OCI-LY1 (cell line): ENCODE results near the gene SDK1.

ENCODE experiments used
- H2AFZ ChIP-seq: fragments of 200-600 bp; sonication (generic), shearing (Covaris generic); 2 replicates; pipeline ENCODE4 v1.6.0; 2014; ENCODE audit warnings: antibody characterized with exemption, mild to moderate bottlenecking, low read length
- H3F3A ChIP-seq: fragments of 200-600 bp; sonication (generic), shearing (Covaris generic); 2 replicates; pipeline ENCODE4 v1.6.0; 2014; ENCODE audit warnings: mild to moderate bottlenecking, antibody characterized with exemption, low read length, moderate library complexity; ENCODE audit not compliant: insufficient read depth
- H3K27ac ChIP-seq: fragments of 200-600 bp; sonication (generic); 2 replicates; pipeline ENCODE4 v1.5.1; 2014; ENCODE audit warnings: low read length, mixed run types, mild to moderate bottlenecking, low read depth; ENCODE audit not compliant: poor library complexity, severe bottlenecking
- H3K27me3 ChIP-seq: fragments of 200-600 bp; sonication (generic); 2 replicates; pipeline ENCODE4 v1.6.0; 2014; ENCODE audit warnings: antibody characterized with exemption, mild to moderate bottlenecking, low read length, moderate library complexity; ENCODE audit not compliant: insufficient read depth
- H3K36me3 ChIP-seq: fragments of 200-600 bp; sonication (generic); 2 replicates; pipeline ENCODE4 v1.6.1; 2014; ENCODE audit warnings: mild to moderate bottlenecking, antibody characterized with exemption, low read length, moderate library complexity, mixed read lengths; ENCODE audit not compliant: insufficient read depth
- H3K4me1 ChIP-seq: fragments of 200-600 bp; sonication (generic); 2 replicates; pipeline ENCODE4 v1.5.1; 2014; ENCODE audit warnings: mild to moderate bottlenecking, low read length, moderate library complexity; ENCODE audit not compliant: insufficient read depth, severe bottlenecking
- H3K4me2 ChIP-seq: fragments of 200-600 bp; sonication (generic), shearing (Covaris generic); 2 replicates; pipeline ENCODE4 v1.6.1; 2014; ENCODE audit warnings: low read length
- H3K4me3 ChIP-seq: fragments of 200-600 bp; sonication (generic); 2 replicates; pipeline ENCODE4 v1.5.1; 2014; ENCODE audit warnings: low read length, low read depth, mild to moderate bottlenecking, mixed read lengths; ENCODE audit not compliant: poor library complexity, severe bottlenecking
- H3K79me2 ChIP-seq: fragments of 200-600 bp; shearing (Covaris generic); 2 replicates; pipeline ENCODE4 v1.6.1; 2016; ENCODE audit warnings: mixed run types, low read length, mixed read lengths; ENCODE audit not compliant: insufficient read depth
- H3K9ac ChIP-seq: fragments of 200-600 bp; sonication (generic), shearing (Covaris generic); 2 replicates; pipeline ENCODE4 v1.6.1; 2014; ENCODE audit warnings: mild to moderate bottlenecking, low read length, mixed read lengths
- H3K9me2 ChIP-seq: fragments of 200-600 bp; sonication (generic), shearing (Covaris generic); 2 replicates; pipeline ENCODE4 v1.6.1; 2014; ENCODE audit warnings: low read depth, mild to moderate bottlenecking, low read length, mixed read lengths
- H3K9me3 ChIP-seq: fragments of 200-600 bp; shearing (Covaris generic); 2 replicates; pipeline ENCODE4 v1.6.1; 2014; ENCODE audit warnings: low read length, mixed read lengths
- H4K20me1 ChIP-seq: fragments of 200-600 bp; sonication (generic), shearing (Covaris generic); 2 replicates; pipeline ENCODE4 v1.6.0; 2016; ENCODE audit warnings: mild to moderate bottlenecking, low read length; ENCODE audit not compliant: insufficient read depth
- CTCF ChIP-seq: fragments of 200-600 bp; sonication (generic), shearing (Covaris generic); IDR thresholded peaks from 2 replicates; pipeline ENCODE4 v1.5.1; 2017; ENCODE audit warnings: mild to moderate bottlenecking, antibody characterized with exemption, low read length, moderate library complexity, mixed read lengths
- EZH2 ChIP-seq: fragments of 200-600 bp; sonication (generic), shearing (Covaris generic); IDR thresholded peaks from 2 replicates; pipeline ENCODE4 v1.8.0; 2017; ENCODE audit warnings: borderline replicate concordance, mixed run types, mild to moderate bottlenecking, antibody characterized with exemption, low read length, moderate library complexity, mixed read lengths

Gene SDK1

DNA sequence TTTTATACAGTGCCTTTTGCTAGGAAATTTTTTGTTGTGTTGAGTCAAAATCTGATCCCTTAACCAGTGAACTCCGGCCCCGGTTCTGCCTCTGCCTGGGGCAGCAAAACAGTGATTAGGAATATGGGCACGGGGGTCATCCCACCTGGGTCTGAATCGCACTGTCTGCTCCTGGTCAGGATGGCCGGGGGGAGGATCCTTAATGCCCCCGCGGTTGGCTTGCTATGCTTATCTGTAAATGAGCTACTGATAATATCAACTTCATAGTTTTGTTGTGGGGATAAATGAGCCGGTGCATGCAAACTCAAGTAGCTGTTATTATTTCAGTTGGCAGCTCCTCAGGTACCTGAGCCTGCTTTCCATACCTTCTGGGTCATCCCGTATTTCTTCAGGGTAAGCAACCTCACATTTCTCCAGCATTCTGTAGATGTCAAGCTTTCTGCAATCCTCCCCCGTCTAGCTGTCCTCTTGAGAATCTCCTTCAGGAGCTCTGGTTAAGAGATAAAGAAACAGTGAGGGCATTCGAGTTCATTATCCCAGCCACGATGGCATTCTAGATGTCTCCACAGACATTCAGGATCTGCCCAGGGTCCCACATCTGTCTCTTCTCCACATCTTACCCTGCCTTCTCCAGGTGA lies 592.2 kb downstream of the SDK1 start:
- H3K79me2 ChIP-seq: no peaks in the 10 kb centered on the region
- H3K27me3 ChIP-seq: no peaks in the 10 kb centered on the region
- H3K9ac ChIP-seq: no peak overlapping the region
- no peaks in the 10 kb centered on the region for H3K36me3 ChIP-seq
- H3K4me3 ChIP-seq: no peak overlapping the region
- TF ChIP-seq EZH2 (no peak), CTCF (no peak)
- no peaks in the 10 kb centered on the region for H3K9me2 ChIP-seq
- no peaks in the 10 kb centered on the region for H3K9me3 ChIP-seq
- no peaks in the 10 kb centered on the region for H4K20me1 ChIP-seq
- no peaks in the 10 kb centered on the region for H3F3A ChIP-seq
- H3K4me1 ChIP-seq: no peaks in the 10 kb centered on the region
- H3K27ac ChIP-seq: no peak overlapping the region
- no peak overlapping the region for H2AFZ ChIP-seq
- no peak overlapping the region for H3K4me2 ChIP-seq

- Histone ChIP-seq H3K9me3 (no peaks in the 10 kb centered on the region), H3K27ac (no peak overlapping the region), H3F3A (no peaks in the 10 kb centered on the region), H3K9ac (no peak overlapping the region), H4K20me1 (no peaks in the 10 kb centered on the region), H2AFZ (no peak overlapping the region), H3K9me2 (no peaks in the 10 kb centered on the region), H3K27me3 (no peaks in the 10 kb centered on the region), H3K4me2 (no peak overlapping the region), H3K79me2 (no peaks in the 10 kb centered on the region), H3K36me3 (no peaks in the 10 kb centered on the region), H3K4me1 (no peaks in the 10 kb centered on the region), H3K4me3 (no peak overlapping the region)
- TF ChIP-seq EZH2: no peak
- TF ChIP-seq CTCF: no peak
Measured at GRCh38 chr7:3893789-3894153, 592.7 kb downstream of the SDK1 start.

DNA sequence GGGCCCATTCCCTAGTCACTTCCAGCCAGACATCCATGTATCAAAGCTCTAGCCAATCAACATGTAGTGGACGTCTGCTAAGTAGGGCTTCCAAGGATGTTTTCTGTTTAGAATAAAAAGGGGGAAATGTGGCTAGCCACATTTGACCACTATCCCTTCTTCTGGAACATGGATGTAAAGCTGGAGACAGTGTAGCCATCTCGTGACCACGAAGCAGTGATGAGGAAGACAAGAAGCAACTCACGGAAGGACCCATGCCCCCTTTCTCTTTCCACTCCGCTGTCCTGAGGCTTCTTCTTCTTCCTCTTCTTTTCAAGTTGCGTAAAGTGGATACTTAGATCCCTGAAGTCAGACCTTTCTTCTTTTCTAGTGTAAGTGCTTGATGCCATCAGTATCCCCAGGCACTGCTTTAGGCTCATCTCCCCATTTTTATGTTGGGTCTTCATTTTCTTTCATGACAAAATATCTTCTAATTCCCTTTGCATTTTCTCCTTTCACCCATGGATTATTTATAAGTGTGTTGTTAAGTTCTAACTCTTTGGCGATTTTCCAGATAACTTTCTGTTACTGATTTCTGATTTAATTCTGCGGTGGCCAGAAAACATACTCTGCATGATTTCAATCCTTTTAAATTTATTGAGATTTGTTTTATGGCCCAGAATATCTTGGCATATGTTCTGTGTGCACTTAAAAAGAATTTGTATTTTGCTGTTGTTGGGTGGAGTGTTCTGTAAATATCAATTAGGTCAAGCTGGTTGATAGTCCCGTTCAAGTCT lies 594.5 kb downstream of the SDK1 start:
- no peaks in the 10 kb centered on the region for H4K20me1 ChIP-seq
- H3K36me3 ChIP-seq: no peaks in the 10 kb centered on the region
- TF ChIP-seq CTCF: no peak
- no peak for TF ChIP-seq EZH2
- no peaks in the 10 kb centered on the region for H3K27me3 ChIP-seq
- no peaks in the 10 kb centered on the region for H3K79me2 ChIP-seq
- no peak overlapping the region for H2AFZ ChIP-seq
- no peaks in the 10 kb centered on the region for H3F3A ChIP-seq
- no peaks in the 10 kb centered on the region for H3K4me1 ChIP-seq
- no peak overlapping the region for H3K27ac ChIP-seq
- no peaks in the 10 kb centered on the region for H3K9me2 ChIP-seq
- no peak overlapping the region for H3K9ac ChIP-seq
- H3K9me3 ChIP-seq: no peaks in the 10 kb centered on the region
- H3K4me3 ChIP-seq: no peak overlapping the region
- H3K4me2 ChIP-seq: no peak overlapping the region
